HepG2 (cell line): Measurements from ENCODE around the gene PTPRD.

ENCODE experiments used
- CTCF ChIP-seq: sonication (generic); formaldehyde crosslinking; IDR thresholded peaks from 2 replicates; pipeline ENCODE4 v1.5.0; 2020; ENCODE audit warnings: mild to moderate bottlenecking, missing genetic modification reagents, moderate library complexity
- EHMT2 ChIP-seq: fragments of 200-600 bp; sonication (generic); IDR thresholded peaks from 2 replicates; pipeline ENCODE4 v1.7.0; 2017; ENCODE audit warnings: antibody characterized with exemption, low read depth, low read length, borderline replicate concordance
- ESRRA ChIP-seq: sonication (generic); formaldehyde crosslinking; IDR thresholded peaks from 2 replicates; pipeline ENCODE4 v1.5.1; 2020; ENCODE audit warnings: mild to moderate bottlenecking, low read depth, missing genetic modification reagents
- GABPA ChIP-seq, 2 experiments: IDR thresholded peaks; 2 replicates each; pipeline ENCODE4 v1.6.1; 2011 to 2016; ENCODE audit warnings: low read depth in 2 of 2, low read length in 1 of 2, missing biosample characterization in 1 of 2, missing genetic modification characterization in 1 of 2
- MXI1 ChIP-seq: IDR thresholded peaks from 3 replicates; pipeline ENCODE4 v1.6.1; 2012; ENCODE audit warnings: low read depth, low read length, inconsistent platforms, borderline replicate concordance
- NCOA2 ChIP-seq: sonication (generic); formaldehyde crosslinking; IDR thresholded peaks from 2 replicates; pipeline ENCODE4 v1.8.0; 2022; ENCODE audit warnings: inconsistent platforms
- TCF7L2 ChIP-seq: IDR thresholded peaks from 2 replicates; pipeline ENCODE4 v1.6.1; 2011; ENCODE audit warnings: mild to moderate bottlenecking, low read depth, low read length, moderate library complexity
- ZNF121 ChIP-seq: sonication (generic); formaldehyde crosslinking; IDR thresholded peaks from 2 replicates; pipeline ENCODE4 v1.5.0; 2020; ENCODE audit warnings: mild to moderate bottlenecking, missing genetic modification reagents
- ZNF274 ChIP-seq: sonication (generic); formaldehyde crosslinking; IDR thresholded peaks from 2 replicates; pipeline ENCODE4 v1.5.1; 2020; ENCODE audit warnings: mild to moderate bottlenecking, missing genetic modification reagents
- ZNF589 ChIP-seq: sonication (generic); formaldehyde crosslinking; conservative IDR thresholded peaks from 2 replicates; pipeline ENCODE4 v1.8.0; 2022; ENCODE audit warnings: mild to moderate bottlenecking, moderate library complexity, missing genetic modification reagents

- TF ChIP-seq CTCF (CRISPR knock-in tag) (no peak), NCOA2 (CRISPR knock-in tag) (no peak), EHMT2 (no peak), ZNF274 (CRISPR knock-in tag) (no peak), TCF7L2 (no peak), ZNF121 (CRISPR knock-in tag) (no peak), GABPA (IDR thresholded peaks at IDR 0.05; ENCODE audit: low read depth, low read length) (no peak), GABPA (CRISPR knock-in tag; IDR thresholded peaks at IDR 0.05; ENCODE audit: low read depth) (no peak), ZNF589 (CRISPR knock-in tag) (no peak), ESRRA (CRISPR knock-in tag) (no peak), MXI1 (no peak)
Measured at GRCh38 chr9:8674536-8674935, 1938.3 kb downstream of the PTPRD start.
